RWPE2 (cell line): ENCODE results near the gene OTC.

Experiments used
- ATAC-seq: fragments of 200-7000 bp; cut with Tn5 transposase; 3 replicates; pipeline ENCODE4 v1.9.1; 2021; ENCODE audit warnings: low read depth
- DNase-seq: peaks from one replicate; pipeline ENCODE4 v3.0.0-alpha.2; 2020; ENCODE audit warnings: low spot score
- H3K27ac ChIP-seq: fragments of 450-650 bp; 2 replicates; pipeline ENCODE4 v1.5.1; 2017; ENCODE audit warnings: mild to moderate bottlenecking; ENCODE audit not compliant: poor library complexity, severe bottlenecking
- H3K27me3 ChIP-seq: fragments of 250-450 bp; sonication (Bioruptor Pico); 2 replicates; pipeline ENCODE4 v1.5.1; 2021; ENCODE audit warnings: mild to moderate bottlenecking, moderate library complexity; ENCODE audit not compliant: insufficient read depth, poor library complexity, severe bottlenecking
- H3K36me3 ChIP-seq: fragments of 250-450 bp; sonication (Bioruptor Pico); 2 replicates; pipeline ENCODE4 v1.5.1; 2020; ENCODE audit warnings: low read depth, mild to moderate bottlenecking, moderate library complexity
- H3K4me1 ChIP-seq: fragments of 250-450 bp; sonication (Bioruptor Pico); 2 replicates; pipeline ENCODE4 v1.5.1; 2021; ENCODE audit warnings: mild to moderate bottlenecking, moderate library complexity; ENCODE audit not compliant: insufficient read depth, poor library complexity, severe bottlenecking
- H3K4me3 ChIP-seq: fragments of 250-450 bp; sonication (Bioruptor Pico); 2 replicates; pipeline ENCODE4 v1.5.1; 2021; ENCODE audit warnings: mild to moderate bottlenecking, moderate library complexity; ENCODE audit not compliant: severe bottlenecking
- H3K9me3 ChIP-seq: fragments of 250-450 bp; sonication (Bioruptor Pico); 2 replicates; pipeline ENCODE4 v1.5.1; 2021; ENCODE audit warnings: mild to moderate bottlenecking, moderate library complexity; ENCODE audit not compliant: severe bottlenecking
- CTCF ChIP-seq: fragments of 450-650 bp; IDR thresholded peaks from one replicate; pipeline ENCODE4 v1.5.1; 2017; ENCODE audit warnings: mild to moderate bottlenecking, moderate library complexity; ENCODE audit not compliant: poor library complexity, severe bottlenecking

OTC gene

GRCh38 chrX:38313190-38313589, 39.2 kb upstream of the OTC start:
- H3K4me3 ChIP-seq, result no peak overlapping the region
- no peak for TF ChIP-seq CTCF
- DNase-seq (no peak), ATAC-seq (no peak)
- no peaks in the 10 kb centered on the region for H3K27me3 ChIP-seq
- no peaks in the 10 kb centered on the region for H3K36me3 ChIP-seq
- H3K4me1 ChIP-seq, result peaks cover 4% of the 10 kb centered on the region
- no peaks in the 10 kb centered on the region for H3K9me3 ChIP-seq
- peak overlapping the region; percentile 41 for H3K27ac ChIP-seq

GRCh38 chrX:38315186-38315585, 37.2 kb upstream of the OTC start:
- ATAC-seq, result no peak
- no peak for DNase-seq
- Histone ChIP-seq H3K9me3 (no peaks in the 10 kb centered on the region), H3K4me1 (peaks cover 4% of the 10 kb centered on the region), H3K27ac (no peak overlapping the region), H3K27me3 (no peaks in the 10 kb centered on the region), H3K36me3 (no peaks in the 10 kb centered on the region), H3K4me3 (no peak overlapping the region)
- no peak for TF ChIP-seq CTCF

GRCh38 chrX:38318196-38318595, 34.2 kb upstream of the OTC start:
- Histone ChIP-seq H3K4me3 (no peak overlapping the region), H3K9me3 (no peaks in the 10 kb centered on the region), H3K27ac (no peak overlapping the region), H3K27me3 (no peaks in the 10 kb centered on the region), H3K4me1 (no peaks in the 10 kb centered on the region), H3K36me3 (no peaks in the 10 kb centered on the region)
- TF ChIP-seq CTCF, result no peak
- ATAC-seq (no peak), DNase-seq (no peak)

GRCh38 chrX:38318606-38319005, 33.8 kb upstream of the OTC start:
- no peak overlapping the region for H3K4me3 ChIP-seq
- ATAC-seq (no peak), DNase-seq (no peak)
- H3K27ac ChIP-seq, result no peak overlapping the region
- no peaks in the 10 kb centered on the region for H3K4me1 ChIP-seq
- no peak for TF ChIP-seq CTCF
- no peaks in the 10 kb centered on the region for H3K36me3 ChIP-seq
- H3K27me3 ChIP-seq, result no peaks in the 10 kb centered on the region
- no peaks in the 10 kb centered on the region for H3K9me3 ChIP-seq

- Histone ChIP-seq H3K27ac (no peak overlapping the region), H3K9me3 (no peaks in the 10 kb centered on the region), H3K27me3 (no peaks in the 10 kb centered on the region), H3K36me3 (no peaks in the 10 kb centered on the region), H3K4me1 (no peaks in the 10 kb centered on the region), H3K4me3 (no peak overlapping the region)
- ATAC-seq (no peak), DNase-seq (no peak)
- no peak for TF ChIP-seq CTCF
Observed at GRCh38 chrX:38320819-38321218, 31.6 kb upstream of the OTC start.
